Uterus (tissue), 2 donors: ENCODE measurements around the gene FAM184A.

Experiments
- POLR2A ChIP-seq, 2 donors: fragments of 450-650 bp; IDR thresholded peaks; one replicate each; pipeline ENCODE4 v1.6.1; 2016; ENCODE audit warnings: antibody characterized with exemption in 2 of 2, mild to moderate bottlenecking in 1 of 2, moderate library complexity in 1 of 2
- TF ChIP-seq, protein P1 (sequence below), 4 experiments: fragments of 200-600 bp in 2 of 4; fragments of 450-650 bp in 2 of 4; sonication (generic) in 2 of 4; IDR thresholded peaks; one replicate each; pipeline ENCODE4 v1.5.1; 2016 to 2019; ENCODE audit warnings: antibody characterized with exemption in 4 of 4, mild to moderate bottlenecking in 2 of 4, moderate library complexity in 1 of 4

DNA sequence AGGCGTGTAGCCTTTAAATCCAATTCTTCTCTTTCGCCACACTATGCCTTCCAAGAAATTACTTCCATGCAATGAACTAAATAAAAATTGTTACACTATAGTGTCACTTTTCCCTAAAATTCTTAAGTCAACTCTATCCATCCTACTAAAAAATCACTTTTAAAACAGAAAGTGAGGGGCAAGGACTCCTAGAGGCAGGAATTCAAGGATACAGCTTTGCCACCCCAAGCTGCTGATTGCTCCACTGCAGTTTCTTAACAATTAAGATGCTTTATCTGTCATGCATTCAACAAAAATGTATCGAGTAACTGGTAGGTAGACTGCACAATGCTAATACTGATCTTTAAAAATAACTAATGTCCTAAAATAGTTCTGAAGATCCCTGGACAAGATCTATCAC is 147.8 kb downstream of the FAM184A start:
- TF ChIP-seq, protein P1, sequence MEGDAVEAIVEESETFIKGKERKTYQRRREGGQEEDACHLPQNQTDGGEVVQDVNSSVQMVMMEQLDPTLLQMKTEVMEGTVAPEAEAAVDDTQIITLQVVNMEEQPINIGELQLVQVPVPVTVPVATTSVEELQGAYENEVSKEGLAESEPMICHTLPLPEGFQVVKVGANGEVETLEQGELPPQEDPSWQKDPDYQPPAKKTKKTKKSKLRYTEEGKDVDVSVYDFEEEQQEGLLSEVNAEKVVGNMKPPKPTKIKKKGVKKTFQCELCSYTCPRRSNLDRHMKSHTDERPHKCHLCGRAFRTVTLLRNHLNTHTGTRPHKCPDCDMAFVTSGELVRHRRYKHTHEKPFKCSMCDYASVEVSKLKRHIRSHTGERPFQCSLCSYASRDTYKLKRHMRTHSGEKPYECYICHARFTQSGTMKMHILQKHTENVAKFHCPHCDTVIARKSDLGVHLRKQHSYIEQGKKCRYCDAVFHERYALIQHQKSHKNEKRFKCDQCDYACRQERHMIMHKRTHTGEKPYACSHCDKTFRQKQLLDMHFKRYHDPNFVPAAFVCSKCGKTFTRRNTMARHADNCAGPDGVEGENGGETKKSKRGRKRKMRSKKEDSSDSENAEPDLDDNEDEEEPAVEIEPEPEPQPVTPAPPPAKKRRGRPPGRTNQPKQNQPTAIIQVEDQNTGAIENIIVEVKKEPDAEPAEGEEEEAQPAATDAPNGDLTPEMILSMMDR (IDR thresholded peaks at IDR 0.05) = no peak
- TF ChIP-seq POLR2A (IDR thresholded peaks at IDR 0.05) = no peak
